Activated CD8-positive, alpha-beta memory T cell treated with anti-CD3 and anti-CD28 coated beads for 1 hour (primary cell): Measurements from ENCODE around the gene MAVS.
"Not testable (repeated sequence)": the region's sequence is repeated elsewhere in the genome, so short reads cannot be mapped to it uniquely, and the experiment has no call there.

Experiments used
- DNase-seq, 2 donors: peaks; one replicate each; pipeline ENCODE4 v3.0.0-alpha.2; 2020; ENCODE audit warnings: low read depth in 1 of 2; ENCODE audit errors: extremely low read depth in 1 of 2

MAVS gene

DNA sequence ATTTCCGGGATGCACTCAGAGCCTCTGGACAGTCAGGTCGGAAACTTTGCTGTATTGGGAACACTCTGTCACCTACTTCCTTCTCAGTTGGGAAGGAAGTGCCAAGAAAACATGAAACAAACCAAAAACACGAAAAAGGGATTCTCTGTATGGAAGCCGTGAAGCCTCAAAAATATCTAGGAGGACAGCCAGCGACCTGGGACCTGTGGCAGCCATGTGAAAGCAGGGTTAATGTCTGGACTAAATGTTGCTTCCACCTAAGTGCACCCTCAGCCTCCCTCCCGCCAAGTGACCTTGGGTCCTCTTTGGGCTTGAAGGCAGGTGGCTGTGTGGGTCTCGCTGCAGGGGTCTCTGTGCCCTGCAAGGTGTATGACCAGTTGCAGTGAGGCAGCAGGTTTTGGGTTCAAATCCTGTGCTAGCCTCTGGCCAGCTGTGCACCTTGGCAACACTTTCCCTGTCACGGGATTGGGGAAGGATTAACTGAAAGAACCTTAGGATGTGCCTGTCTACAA, 851 bp downstream of the MAVS start:
- no peak for DNase-seq

DNA sequence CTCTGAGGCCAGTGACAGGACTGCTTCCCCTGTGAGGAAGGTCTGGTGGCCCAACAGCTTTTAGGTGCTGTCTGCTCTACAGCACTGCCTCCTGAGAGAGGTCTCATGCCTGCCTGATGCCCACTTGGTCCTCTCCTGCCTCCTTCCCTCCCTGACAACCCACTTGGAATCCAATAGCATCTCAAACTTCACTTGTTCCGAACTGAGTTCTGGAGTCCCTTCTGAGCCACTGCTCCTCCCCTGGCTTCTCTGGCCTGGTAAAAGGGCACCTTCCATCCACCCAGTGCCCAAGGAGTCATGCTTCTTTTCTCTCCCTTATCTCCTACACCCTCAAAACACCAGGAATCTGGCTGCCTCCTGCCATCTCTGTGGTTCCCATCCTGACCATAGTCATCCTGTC, 1.9 kb downstream of the MAVS start:
- no peak for DNase-seq

DNA sequence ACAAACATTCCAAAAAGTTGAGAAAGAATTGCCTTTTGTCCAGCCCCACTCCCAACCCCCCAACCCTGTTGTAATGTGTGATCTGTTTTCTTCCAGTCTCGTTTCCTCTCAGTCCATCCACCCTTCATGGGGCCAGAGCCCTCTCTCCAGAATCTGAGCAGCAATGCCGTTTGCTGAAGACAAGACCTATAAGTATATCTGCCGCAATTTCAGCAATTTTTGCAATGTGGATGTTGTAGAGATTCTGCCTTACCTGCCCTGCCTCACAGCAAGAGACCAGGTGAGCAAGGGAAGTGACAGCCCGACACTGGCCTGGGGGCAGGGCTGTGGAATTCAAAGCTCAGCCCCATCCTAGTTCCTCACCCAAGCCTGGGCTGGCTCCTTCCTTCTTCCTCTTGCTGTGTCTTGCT, 7.8 kb downstream of the MAVS start:
- no peak for DNase-seq

DNA sequence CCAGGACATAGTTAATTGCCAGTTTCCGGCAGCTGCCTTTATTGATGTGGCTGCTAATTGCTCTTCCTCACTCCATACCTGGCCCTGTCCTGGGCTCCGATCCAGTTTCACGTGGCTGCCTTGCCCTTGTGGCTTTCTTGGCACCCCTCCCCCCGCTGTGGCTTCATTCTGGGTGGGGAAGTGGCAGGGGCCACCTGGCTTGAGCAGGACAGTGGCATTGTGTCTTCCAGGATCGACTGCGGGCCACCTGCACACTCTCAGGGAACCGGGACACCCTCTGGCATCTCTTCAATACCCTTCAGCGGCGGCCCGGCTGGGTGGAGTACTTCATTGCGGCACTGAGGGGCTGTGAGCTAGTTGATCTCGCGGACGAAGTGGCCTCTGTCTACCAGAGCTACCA, 10.8 kb downstream of the MAVS start:
- DNase-seq, result no peak

DNA sequence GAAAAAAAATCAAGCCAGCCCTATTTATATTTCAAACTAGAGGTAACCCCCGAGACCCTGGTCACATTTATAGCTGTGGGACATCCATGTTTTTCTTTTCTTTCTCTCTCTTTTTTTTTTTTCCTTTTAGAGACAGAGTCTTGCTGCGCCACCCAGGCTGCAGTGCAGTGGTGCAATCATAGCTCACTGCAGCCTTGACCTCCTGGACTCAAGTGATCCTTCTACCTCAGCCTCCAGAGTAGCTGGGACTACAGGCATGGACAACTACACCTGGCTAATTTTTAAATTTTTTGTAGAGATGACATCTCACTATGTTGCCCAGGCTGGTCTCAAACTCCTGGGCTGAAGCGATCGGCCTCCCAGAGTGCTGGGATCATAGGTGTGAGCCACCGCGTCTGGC, 12.1 kb downstream of the MAVS start:
- no peak for DNase-seq

DNA sequence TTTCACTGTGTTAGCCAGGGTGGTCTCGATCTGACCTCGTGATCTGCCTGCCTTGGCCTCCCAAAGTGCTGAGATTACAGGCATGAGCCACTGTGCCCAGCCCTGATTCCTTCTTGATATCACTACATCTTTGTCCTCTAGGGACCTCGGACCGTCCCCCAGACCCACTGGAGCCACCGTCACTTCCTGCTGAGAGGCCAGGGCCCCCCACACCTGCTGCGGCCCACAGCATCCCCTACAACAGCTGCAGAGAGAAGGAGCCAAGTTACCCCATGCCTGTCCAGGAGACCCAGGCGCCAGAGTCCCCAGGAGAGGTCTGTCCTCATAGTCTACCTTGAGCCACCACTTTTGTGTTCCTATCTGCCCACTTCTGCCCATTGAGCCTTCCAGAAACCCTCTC, 14.6 kb downstream of the MAVS start:
- no peak for DNase-seq

DNA sequence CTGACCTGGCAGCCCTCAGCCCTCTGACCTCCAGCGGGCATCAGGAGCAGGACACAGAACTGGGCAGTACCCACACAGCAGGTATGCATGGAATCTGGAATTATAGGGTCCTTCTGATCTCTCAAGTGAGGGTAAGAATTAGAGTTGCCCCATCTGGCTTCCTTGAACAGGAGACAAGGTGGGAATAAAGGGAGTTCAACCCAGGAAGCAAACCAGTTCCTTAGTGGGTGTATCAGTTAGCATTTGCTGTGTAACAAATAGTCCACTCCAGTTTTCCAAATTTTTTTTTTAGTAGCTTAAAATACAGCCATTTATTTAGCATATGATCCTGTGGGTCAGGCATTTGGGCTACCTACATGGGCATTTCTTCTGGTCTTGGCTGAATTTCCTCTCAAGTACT, 15.7 kb downstream of the MAVS start:
- DNase-seq, result no peak

DNA sequence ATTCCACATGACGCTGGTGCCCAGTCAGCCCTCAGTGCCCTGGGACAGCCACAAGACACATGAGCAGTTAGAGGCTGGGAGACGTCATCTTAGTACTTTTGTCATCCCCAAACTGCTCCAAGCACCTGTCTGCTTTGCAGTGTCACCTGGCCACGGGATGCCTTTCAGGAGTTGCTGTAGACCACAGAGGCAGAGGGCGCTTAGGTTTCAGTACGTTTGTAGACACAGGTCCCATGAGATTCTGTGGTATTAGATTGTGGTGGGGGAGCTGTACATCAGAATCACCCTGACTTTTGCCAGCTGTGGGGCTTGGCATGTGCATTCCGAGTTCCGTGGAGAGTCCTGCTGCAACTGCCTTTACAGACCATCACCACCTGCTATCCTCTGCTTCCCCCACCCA, 16.7 kb downstream of the MAVS start:
- DNase-seq, result no peak

DNA sequence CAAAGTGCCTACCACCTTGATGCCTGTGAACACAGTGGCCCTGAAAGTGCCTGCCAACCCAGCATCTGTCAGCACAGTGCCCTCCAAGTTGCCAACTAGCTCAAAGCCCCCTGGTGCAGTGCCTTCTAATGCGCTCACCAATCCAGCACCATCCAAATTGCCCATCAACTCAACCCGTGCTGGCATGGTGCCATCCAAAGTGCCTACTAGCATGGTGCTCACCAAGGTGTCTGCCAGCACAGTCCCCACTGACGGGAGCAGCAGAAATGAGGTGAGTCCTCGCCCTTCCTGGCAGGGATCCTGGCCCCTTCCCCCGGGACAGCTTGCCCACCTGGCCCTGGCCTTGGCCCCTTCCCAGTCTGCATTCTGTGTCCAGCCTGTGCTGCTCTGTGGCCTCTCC, 17.9 kb downstream of the MAVS start:
- DNase-seq, result no peak

DNA sequence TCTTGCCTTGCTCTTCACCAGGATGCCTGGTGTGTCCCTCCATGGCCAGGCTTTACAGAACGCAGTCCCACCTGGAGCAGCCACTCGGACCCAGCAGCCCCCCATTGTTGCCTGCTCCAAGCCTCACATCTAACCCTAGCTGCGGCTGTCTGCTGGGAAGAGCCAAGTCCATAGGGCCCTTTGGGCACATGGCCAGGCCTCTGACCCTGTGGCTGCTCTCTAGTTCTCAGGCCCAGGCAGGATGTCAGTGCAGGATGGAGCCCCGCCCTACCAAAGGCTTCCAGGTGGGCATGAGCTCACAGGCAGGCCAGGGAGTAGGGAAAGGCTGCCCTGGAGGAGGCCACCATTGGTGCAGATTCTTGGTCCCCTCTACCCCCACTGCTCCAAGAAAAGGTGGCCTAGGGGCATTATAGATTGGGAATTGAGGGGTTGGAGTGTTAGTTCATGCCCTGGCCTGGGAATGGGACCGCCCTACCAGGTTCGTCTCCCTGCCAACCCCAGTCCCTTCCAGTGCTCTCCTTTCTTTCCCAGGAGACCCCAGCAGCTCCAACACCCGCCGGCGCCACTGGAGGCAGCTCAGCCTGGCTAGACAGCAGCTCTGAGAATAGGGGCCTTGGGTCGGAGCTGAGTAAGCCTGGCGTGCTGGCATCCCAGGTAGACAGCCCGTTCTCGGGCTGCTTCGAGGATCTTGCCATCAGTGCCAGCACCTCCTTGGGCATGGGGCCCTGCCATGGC, 18.7 kb downstream of the MAVS start:
- DNase-seq, result no peak

DNA sequence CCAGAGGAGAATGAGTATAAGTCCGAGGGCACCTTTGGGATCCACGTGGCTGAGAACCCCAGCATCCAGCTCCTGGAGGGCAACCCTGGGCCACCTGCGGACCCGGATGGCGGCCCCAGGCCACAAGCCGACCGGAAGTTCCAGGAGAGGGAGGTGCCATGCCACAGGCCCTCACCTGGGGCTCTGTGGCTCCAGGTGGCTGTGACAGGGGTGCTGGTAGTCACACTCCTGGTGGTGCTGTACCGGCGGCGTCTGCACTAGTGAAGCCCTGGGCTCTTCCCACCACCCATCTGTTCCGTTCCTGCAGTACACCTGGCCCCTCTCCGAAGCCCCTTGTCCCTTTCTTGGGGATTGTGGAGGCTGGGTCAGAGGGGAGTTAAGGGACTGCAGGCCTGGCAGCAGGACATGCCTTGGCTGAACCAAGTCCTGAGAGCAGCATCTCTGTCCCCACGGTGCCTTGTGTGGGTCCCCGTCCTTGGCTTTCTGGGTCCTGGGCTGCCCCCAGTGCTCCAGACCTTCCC, 19.3 kb downstream of the MAVS start:
- no peak for DNase-seq

DNA sequence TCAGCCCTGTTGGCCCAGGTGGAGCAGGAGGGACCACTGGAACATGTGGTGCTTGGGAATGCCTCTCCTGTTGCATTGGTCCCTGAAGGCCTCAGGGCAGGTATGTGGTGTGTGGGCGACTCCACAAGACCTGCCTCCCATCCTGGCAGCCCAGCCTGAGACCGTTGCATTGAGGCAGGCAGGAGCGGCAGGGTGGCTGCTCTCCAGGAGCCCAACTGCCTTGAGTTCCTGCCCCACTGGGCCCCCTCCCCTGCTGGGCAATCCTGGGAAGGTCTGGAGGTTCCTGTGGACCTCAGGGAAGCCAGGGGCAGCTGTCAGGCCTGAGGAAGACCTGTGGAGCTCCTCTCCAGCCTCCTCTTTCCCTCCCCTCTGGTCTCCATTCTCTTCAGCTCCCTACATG, 19.8 kb downstream of the MAVS start:
- no peak for DNase-seq

DNA sequence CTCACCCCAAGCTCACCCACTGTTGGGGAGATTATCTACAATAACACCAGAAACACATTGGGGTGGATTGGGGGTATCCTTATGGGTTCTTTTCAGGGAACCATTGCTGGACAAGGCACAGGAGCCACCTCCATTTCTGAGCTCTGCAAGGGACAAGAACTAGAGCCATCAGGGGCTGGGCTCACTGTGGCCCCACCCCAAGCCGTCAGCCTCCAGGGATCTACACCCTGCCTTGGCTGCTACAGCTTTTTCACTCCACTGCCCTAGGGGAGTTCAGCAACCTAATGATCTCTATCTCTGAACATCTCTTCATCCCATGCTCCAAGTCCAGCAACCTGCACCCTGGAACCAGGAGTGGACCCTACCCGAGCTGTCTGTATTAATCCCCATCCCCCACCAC, 21.2 kb downstream of the MAVS start:
- no peak for DNase-seq

DNA sequence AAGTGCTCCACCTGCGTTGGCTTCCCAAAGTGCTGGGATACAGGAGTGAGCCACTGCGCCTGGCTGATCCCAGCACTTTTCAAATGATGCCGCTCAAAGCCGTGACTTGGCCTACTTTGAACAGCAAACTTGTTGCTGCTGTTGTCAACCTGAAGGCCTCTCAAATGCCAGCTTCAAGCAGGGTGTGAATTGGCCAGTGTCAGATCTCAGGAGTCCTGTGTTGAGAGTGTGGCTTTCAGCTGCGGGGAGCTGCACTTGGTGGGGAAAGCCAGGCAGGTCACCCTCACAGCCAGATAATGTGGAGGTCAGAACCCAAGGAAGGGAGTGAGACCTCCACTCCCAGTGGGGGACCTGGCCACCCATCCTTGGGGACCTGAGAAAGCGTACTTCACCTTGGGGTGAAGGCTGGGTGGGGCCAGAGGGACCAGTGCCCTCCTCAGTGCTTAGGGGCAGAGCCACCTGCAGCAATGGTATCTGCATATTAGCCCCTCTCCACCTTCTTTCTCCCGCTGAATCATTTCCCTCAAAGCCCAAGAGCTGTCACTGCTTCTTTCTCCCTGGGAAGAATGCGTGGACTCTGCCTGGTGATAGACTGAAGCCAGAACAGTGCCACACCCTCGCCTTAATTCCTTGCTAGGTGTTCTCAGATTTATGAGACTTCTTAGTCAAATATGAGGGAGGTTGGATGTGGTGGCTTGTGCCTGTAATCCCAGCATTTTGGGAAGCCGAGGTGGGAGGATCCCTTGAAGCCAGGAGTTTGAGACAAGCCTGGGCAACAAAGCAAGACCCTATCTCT, 23.4 kb downstream of the MAVS start:
- no peak for DNase-seq

DNA sequence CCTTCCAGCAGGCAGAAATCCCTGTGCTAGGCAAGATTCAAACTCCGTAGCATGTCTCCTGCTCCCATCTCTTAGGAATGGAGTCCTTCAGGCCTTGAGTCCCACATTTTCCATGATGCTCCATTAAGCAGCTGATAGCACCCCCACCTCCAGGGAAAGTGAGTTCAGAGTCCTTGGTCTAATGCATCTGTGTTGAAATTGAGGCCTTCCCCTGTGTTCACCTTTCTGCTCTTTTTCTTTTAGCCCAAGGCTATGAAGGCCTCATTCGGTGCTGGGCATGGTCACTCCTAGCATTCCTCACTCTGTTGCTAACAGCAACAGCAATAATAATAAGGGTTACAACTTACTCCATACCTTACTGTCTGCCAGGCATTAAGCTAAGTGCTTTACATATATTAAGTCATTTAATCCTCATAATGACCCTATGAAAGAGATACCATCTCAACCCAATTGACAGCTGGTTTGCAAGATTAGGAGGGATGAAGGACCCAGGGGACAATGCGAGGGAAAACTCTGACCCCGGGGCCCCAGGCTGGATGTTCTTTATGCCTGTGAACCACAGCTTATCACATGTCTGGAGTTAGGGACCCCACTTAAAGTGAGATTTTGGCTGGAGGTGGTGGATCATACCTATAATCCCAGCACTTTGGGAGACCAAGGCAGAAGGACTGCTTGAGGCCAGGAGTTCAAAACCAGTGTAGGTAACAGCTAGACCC, 25.1 kb downstream of the MAVS start:
- no peak for DNase-seq

DNA sequence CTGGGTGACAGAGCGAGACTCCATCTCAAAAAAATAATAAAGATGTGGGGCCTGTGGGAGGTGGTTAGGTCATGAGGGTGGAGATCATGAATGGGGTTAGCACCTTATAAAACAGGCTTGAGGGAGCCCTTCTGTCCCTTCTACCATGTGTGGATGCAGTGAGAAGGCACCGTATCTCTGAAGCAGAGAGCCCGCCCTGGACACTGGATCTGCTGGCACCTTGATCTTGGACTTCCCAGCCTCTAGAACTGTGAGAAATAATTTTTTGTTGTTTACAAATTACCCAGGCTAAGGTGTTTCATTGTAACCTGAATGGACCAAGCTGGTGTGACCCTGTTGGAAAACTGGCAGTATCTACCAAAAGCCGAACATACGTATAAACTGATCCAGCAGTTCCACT, 26.9 kb downstream of the MAVS start:
- no peak for DNase-seq

DNA sequence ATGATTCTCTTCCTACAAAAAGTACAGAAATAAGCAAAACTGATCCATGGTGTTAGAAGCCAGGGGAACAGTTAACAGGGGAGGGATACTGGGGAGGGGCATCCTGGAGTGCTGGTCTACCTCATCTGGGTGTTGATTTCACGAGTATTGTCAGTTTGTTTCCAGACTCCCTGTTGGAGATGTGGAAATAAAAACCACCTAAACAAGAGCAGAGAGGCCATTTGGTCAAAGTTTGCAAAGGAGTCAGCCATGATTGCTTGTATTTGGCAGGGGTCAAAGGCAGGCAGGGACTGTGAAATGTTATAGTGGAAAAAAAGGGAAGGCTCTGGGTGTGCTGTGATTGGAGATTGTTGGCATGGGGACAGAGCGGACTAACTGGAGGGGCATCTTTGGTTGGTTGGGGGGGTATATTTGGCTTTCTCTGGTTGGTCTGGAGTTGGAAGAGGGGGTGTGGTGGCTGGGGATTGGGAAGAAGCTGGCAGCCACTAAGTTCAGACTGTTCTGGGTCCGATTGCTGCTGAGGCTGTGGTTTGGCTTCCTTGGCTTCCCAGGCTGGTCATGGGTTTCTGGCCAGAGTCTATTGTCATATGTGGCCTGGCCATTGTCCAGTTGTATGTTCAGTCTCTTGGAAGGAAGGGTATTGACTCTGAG, 27.7 kb downstream of the MAVS start:
- DNase-seq, result no peak

DNA sequence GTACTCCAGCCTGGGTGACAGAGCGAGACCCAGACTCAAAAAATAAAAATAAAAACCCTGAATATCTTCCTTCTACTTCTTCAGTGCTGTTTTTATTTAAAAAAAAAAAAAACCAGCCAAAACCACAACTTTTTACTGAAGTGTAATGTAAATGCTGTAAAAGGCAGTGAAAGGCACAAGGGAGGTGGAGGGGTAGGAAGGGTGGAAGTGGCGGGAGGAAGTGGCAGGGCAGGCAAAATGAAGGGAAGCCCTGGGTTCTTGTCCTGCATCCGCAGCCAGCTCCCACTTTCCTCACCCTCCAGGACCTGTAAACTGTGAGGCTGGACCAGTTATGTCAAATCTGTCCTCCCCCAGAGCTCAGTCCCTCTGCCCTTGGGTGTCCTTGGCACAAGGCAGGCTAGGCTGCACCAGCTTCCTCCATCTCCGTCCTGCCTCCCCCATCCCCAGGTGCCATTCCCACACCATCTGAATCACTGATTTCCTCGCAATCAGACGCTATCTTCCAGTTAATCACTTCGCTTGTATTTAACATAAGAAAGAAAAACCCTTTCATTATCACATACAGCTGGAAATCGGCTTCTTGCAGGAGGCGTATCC, 28.8 kb downstream of the MAVS start:
- no peak for DNase-seq

DNA sequence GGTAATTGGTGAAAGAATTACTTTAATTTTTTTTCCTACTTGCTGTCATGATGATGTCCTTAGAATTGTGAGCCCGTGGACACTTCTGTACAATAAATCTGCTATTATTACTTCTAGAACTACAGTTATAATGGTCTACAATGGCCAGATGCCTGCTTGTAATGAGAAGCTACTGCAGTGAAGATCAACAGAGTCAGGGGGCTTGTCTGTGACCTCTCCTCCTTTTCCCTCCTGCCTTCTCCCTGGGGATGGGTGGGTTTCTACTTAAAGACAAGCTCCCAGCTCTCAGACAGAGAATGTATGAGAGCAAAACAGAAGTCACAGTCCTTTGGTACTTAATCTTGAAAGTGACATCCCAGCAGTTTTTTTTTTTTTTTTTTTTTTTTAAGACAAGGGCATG, 29.4 kb downstream of the MAVS start:
- no peak for DNase-seq

DNA sequence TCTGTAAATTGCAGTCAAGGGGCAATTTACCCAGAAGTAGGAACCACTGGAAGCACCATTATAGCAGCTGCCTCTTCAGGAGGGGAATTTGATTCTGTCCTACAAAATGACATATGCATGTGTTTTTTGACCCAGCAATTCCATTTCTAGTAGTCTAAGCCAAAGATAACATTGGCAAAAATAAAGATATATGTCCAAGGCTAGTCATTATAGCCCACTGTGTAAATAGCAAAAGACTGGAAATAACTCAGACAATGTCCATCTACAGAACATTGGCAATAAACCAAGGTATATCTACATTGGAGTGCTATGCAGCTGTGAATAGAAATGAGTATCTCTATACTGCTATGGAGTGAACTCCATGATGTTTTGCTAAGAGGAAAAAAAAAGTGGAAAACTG, 30.0 kb downstream of the MAVS start:
- DNase-seq, result no peak

DNA sequence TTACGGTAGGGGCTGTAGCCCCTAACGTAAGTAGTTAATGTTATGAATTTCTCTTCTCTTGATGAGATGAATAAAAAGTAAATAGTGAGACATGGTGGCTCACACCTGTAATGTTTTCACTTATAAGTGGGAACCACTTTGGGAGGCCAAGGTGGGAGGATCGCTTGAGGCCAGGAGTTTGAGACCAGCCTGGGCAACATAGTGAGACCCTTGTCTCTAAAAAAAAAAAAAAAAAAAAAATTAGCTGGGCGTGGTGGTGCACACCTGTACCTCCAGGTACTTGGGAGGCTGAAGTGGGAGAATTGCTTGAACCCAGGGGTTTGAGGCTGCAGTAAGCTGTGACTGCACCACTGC, 32.3 kb downstream of the MAVS start:
- not testable (repeated sequence) for DNase-seq
